Fibroblast of skin of abdomen (primary cell): Measurements from ENCODE around the gene YIPF3.
"Not testable (repeated sequence)": the region's sequence is repeated elsewhere in the genome, so short reads cannot be mapped to it uniquely, and the experiment has no call there.

Experiments
- DNase-seq: peaks from one replicate; pipeline ENCODE4 v3.0.0-alpha.2; 2013

Gene YIPF3

DNA sequence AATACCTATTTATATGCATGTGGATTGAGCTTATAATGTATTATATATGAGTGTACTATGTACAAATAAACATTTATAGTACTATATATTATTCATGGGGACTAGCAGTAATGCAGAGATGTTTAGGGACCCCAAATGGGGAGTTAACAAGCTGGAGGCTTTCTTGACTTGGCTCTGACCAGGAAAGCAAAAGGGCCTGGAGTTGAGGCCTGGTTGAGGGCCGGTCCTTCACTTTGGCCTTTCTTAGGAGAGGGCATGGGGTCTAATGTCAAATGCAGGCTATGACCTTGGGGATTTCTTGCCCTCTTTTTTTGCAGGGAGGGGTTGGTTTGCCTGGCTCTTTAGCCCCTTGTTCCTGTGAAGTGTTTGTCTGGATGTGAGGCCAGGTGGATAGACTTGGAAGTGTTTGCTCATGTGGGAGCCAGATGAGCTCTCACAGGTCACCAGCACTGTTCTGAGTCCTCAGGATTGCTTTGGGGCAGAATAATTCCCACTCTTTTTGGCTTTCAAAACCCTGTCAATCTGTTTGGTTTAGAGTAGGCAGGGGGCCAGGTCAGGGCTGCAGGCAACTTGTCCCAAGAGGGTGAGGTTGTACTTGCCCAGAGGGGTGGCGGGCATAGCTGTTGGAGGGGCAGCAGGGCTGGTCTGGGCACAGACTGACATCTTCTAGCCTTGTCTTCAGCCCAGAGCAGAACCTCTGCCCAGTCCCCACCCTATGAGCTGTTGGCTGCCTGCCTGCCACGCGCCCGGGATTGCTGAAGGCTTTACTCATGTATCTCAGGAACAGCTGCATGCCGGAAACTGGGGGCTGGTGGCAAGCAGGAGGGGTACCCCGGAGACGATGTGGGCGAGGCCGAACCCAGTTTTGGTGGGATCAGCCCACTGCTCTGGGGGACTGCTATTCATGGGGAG lies 24.7 kb downstream of the YIPF3 start:
- peak; percentile 74 for DNase-seq

DNA sequence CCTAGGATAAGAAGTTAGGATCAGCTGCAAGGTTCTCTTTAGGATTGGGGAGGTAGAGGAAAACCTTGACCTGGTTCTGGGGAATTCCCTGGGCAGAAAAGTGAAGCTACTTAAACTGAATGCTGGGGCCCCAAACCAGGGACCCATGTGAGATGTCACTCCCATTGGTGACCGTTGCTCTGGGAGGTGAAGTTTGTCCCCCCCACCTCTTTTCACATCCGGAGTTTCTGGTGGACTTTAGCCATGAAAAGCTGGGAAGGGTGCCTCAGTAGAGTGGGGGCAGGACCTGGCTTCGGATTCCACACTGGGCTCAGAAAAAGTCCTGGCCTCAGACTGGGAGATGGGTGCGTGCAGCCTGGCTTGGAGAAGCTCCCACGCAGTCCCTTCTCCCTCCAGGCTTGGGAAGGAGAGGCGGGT lies 26.2 kb downstream of the YIPF3 start:
- no peak for DNase-seq

DNA sequence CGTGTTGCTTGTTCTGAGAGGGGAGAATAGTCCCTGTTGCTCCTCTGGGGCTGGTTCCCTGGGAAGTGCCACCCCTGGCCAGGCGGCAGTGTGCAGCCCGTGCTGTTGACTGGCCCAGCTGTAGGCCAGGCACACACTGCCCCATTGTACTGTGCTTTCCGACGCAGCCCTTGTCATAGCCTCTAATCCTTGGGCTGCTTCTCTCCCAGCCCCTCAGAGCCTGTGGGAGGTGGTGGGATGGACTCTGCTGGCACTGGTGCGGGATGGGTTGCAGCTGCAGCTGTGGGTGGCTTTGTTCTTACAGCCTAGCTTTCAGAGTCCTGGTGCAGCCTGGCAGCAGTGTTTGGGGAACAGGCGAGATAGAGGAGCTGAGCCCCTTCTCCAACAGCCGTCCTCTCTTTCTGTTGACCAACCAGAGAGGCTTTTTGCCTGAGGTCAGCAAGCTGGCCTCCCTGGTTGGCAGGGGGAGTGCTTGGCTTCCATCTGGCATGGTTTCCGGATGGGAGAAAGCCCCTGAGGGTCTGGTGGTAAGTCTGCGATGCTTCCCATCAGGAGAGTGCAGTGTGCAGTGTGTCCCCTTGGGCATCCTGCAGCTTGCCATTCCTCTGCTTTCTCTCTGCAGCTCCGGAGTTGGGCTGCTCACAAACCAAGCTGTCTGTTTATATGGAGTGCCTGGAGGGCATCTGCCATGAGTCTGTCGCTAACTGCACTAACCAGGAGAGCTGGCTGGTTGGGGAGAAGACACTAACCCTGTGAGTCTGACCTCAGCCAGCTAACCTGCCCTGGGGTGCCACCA lies 27.3 kb downstream of the YIPF3 start:
- no peak for DNase-seq

- DNase-seq = peak; percentile 28
These were observed 28.0 kb downstream of the YIPF3 start for GRCh38 chr6:43488667-43489276.

- DNase-seq = no peak
These were observed 35.0 kb downstream of the YIPF3 start for GRCh38 chr6:43481591-43482236.

GRCh38 chr6:43481075-43481474 lies 35.7 kb downstream of the YIPF3 start:
- DNase-seq = no peak

- no peak for DNase-seq
These were observed 38.7 kb downstream of the YIPF3 start for GRCh38 chr6:43478008-43478372.

DNA sequence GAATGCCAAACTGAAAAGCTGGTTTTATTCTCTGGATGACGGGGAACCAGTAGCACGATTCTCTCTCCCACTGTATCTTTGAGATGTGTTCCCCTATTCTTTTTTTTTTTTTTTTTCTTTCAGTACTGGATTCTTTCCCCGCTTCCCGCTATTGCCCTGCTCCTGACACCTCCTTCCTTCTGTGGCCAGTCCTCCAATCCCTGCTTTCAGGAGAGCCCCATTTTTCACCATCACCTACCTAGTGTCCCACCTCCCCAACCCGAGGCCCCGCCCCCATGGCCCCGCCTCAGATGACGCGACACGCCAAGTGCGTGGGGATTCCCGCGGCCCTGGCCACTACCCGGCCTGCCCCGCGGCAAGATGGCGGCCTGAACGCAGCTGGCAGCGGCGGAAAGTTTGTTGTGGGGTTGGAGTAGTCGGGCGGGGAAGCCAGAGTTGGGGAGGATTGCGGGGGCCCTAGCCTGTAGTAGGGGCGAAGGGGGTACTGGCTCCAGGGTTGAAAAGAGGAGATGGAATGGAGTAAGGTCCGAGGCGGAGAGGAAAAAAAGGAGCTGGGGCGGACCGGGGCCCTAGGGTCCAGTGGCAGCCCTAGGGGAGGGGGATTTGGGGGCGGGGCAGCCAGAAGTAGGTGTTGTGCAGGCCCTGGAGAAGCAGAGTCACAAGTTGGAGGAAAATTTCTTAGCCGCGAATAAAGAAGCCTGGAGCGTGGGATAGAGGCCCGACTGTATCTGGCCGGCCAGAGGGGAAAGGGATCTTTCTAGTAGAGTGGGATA lies 39.3 kb downstream of the YIPF3 start, which contains the start of gene TJAP1:
Gene TJAP1, plus strand, starts transcription at position 336 of the 773 bp plus-strand sequence. CDS start 21,432 bp downstream, outside the sequence.
- peak; percentile 86 for DNase-seq

DNA sequence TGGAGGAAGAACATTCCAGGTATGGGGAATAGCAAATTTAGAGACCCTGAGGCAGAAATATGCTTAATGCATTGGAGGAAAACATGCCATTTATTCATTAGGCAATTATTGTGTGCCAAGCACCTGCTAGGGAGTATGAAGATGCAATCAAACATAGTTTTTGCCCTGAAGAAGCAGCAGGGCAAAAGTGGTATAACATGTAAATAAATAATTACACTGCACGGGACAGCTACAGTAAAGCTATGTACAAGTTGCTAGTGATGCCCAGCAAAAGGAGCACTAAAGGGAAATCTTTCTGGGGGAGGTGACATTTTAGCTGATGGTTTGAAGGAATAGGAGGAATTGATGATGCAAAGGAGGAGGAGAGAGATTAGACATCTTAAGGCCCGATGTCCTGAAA lies 40.0 kb downstream of the YIPF3 start:
- no peak for DNase-seq

GRCh38 chr6:43475516-43475915 lies 41.2 kb downstream of the YIPF3 start:
- DNase-seq = no peak

- no peak for DNase-seq
These were observed 44.2 kb downstream of the YIPF3 start for GRCh38 chr6:43472515-43472914.

DNA sequence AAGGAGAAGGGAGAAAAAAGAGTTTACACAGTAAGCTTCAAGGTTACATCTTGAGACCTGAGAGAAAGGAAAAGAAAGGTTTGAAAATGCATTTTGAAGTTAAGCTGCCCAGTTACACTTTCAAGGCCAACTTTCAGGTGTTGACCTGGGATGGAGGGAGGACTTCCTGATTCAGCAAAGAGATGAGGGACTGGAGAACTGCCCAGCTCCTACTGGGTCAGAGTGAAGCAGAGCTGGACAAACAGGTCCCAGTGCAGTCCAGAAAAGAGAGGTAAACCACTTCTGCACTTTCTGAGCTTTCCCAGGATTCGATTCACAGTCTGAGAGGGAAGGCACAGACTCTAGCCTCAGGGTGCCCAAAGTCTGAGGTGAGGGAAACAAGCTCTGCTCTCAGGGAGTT lies 45.3 kb downstream of the YIPF3 start:
- DNase-seq = no peak

DNA sequence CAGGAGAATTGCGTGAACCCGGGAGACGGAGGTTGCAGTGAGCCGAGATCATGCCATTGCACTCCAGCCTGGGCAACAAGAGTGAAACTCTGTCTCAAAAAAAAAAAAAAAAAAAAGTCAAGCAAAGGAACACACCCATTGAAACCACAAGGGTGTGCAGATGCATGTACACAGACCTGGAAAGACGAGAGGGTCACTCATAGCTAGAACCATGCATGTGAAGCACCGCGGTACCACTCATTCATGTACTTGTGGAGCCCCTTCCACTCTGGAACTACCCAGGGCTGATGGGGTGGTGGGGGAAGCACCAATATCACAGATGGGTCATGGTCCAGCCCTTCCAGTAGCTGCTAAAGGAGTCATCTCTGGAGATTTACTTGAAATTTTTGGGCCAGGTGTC lies 46.8 kb downstream of the YIPF3 start:
- no peak for DNase-seq

- no peak for DNase-seq
These were observed 47.7 kb downstream of the YIPF3 start for GRCh38 chr6:43468748-43469681.

DNA sequence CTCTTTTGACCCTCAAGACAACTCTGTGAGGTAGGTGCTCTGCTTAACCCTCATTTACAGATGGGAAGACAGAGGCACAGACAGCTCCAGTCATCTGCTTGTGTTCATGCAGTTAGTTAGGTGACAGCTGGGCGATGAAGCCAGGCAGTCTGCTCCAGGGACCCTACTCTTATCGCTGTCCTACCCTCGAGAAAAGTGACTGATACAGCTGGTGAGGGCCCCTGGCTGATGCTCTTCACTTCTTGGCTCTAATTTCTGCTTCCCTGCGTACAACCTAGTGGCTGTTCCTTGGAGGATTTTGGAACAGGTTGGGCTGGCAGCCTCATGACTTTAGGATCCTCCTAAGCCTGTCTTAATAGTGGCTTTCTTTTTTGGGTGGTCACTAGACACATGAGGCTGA lies 48.5 kb downstream of the YIPF3 start:
- DNase-seq = no peak

DNA sequence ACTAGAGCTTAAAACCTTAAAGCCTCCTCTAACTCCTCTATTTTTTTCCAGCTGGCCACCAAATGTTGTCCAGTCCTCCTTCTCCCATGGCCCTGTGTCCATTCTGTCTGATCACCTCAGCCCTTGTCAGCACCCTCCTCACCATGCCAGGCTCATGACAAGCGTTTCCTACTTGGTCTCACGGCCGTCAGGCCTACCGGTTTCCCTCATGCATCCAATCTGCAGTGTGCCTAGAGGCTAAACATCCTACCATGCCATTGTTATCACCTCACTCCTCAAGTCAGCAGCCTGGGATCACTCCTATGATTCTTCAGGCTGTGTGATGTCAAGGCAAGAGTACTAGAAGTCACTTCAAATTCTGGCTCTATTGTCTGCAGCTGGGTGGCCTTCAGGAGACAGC lies 49.0 kb downstream of the YIPF3 start:
- no peak for DNase-seq

DNA sequence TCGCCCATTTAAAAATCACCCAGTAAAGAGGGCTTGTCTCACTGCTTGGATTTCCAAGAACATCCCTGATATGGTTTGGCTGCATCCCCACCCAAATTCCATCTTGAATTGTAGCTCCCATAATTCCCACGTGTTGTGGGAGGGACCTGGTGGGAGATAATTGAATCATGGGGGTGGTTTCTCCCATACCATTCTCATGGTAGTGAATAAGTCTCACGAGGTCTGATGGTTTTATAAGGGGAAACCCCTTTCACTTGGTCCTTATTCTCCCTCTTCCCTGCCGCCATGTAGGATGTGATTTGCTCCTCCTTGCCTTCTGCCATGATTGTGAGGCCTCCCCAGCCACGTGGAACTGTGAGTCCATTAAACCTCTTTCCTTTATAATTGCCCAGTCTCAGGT lies 49.5 kb downstream of the YIPF3 start:
- not testable (repeated sequence) for DNase-seq

- no peak for DNase-seq
These were observed 50.8 kb downstream of the YIPF3 start for GRCh38 chr6:43465948-43466347.

GRCh38 chr6:43464337-43464736 lies 52.4 kb downstream of the YIPF3 start:
- DNase-seq = no peak

DNA sequence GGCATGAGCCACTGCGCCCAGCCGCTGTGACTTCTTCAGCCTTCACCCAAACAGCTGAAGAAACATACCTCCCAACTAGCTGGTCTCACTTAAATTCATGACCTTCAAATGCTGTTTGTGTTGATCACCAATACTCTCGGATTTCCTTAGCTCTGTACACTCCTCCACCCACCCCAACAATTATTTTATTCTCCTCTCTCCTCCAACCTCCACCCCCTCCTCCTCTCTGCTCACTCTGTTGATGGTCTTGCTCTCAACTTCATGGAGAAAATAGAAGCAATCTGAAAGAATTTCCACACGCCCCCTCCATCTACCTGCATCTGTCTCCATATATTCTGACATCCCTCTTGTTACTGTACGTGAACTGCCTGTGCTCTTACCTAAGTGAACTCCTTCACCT lies 54.8 kb downstream of the YIPF3 start:
- DNase-seq = no peak
